ENCODE measurements around the gene HCFC1.
A peak's percentile ranks its signal among the peaks of the same experiment; 100 is the strongest.

The HCFC1 gene

GRCh38 chrX:153956044-153956907 lies 15.3 kb downstream of the HCFC1 start:
- no peak for DNase-seq

- no peak for DNase-seq
Observed at GRCh38 chrX:153955228-153955732, 16.3 kb downstream of the HCFC1 start.

- DNase-seq = no peak
Observed at GRCh38 chrX:153954558-153955227, 16.9 kb downstream of the HCFC1 start.

- DNase-seq = no peak
Observed at GRCh38 chrX:153953892-153954557, 17.6 kb downstream of the HCFC1 start.

- peak; percentile 91 for DNase-seq
Observed at GRCh38 chrX:153953342-153953830, 18.2 kb downstream of the HCFC1 start.

GRCh38 chrX:153952373-153953026 lies 19.1 kb downstream of the HCFC1 start:
- DNase-seq = no peak

- DNase-seq = no peak
Observed at GRCh38 chrX:153951683-153952372, 19.8 kb downstream of the HCFC1 start.

- DNase-seq = no peak
Observed at GRCh38 chrX:153950127-153950526, 21.5 kb downstream of the HCFC1 start.

- DNase-seq = no peak
Observed at GRCh38 chrX:153948847-153949805, 22.5 kb downstream of the HCFC1 start.

GRCh38 chrX:153948002-153948466 lies 23.6 kb downstream of the HCFC1 start:
- no peak for DNase-seq

GRCh38 chrX:153947009-153947769 lies 24.4 kb downstream of the HCFC1 start:
- DNase-seq = peak; percentile 90

GRCh38 chrX:153945956-153946943 lies 25.4 kb downstream of the HCFC1 start:
- no peak for DNase-seq

GRCh38 chrX:153944800-153945150 lies 26.8 kb downstream of the HCFC1 start:
- no peak for DNase-seq

GRCh38 chrX:153944140-153944799 lies 27.3 kb downstream of the HCFC1 start, which contains the start of gene RENBP:
TSS of gene RENBP (minus strand) at chrX:153944643. CDS start at chrX:153944610, 33 bp downstream.
- DNase-seq = peak; percentile 79

GRCh38 chrX:153941336-153942252 lies 30.0 kb downstream of the HCFC1 start:
- no peak for DNase-seq

GRCh38 chrX:153939573-153939972 lies 32.0 kb downstream of the HCFC1 start:
- DNase-seq = no peak

GRCh38 chrX:153938226-153938786 lies 33.3 kb downstream of the HCFC1 start:
- no peak for DNase-seq

Measured in activated effector memory CD4-positive, alpha-beta T cell treated with anti-CD3 and anti-CD28 coated beads, Interleukin-2, amount 50 U/mL, for 16 hours (primary cell).